IPS-18a (cell line): ENCODE results near the gene ANKLE2.

Experiments used
- H3K27ac ChIP-seq: one replicate; pipeline ENCODE4 v1.5.1; 2013; ENCODE audit warnings: low read length
- H3K27me3 ChIP-seq: one replicate; pipeline ENCODE4 v1.6.1; 2013; ENCODE audit warnings: mild to moderate bottlenecking, low read length; ENCODE audit not compliant: control insufficient read depth, insufficient read depth
- H3K36me3 ChIP-seq: one replicate; pipeline ENCODE4 v1.6.1; 2013; ENCODE audit warnings: low read depth, low read length; ENCODE audit not compliant: control insufficient read depth
- H3K4me1 ChIP-seq: one replicate; pipeline ENCODE4 v1.6.1; 2013; ENCODE audit warnings: low read depth, low read length; ENCODE audit not compliant: control insufficient read depth
- H3K4me3 ChIP-seq: one replicate; pipeline ENCODE4 v1.5.1; 2013; ENCODE audit warnings: low read length
- H3K9ac ChIP-seq: one replicate; pipeline ENCODE4 v1.6.1; 2013; ENCODE audit warnings: mild to moderate bottlenecking, low read length, moderate library complexity
- H3K9me3 ChIP-seq: one replicate; pipeline ENCODE4 v1.6.1; 2013; ENCODE audit warnings: low read depth, low read length; ENCODE audit not compliant: control insufficient read depth

ANKLE2 gene

DNA sequence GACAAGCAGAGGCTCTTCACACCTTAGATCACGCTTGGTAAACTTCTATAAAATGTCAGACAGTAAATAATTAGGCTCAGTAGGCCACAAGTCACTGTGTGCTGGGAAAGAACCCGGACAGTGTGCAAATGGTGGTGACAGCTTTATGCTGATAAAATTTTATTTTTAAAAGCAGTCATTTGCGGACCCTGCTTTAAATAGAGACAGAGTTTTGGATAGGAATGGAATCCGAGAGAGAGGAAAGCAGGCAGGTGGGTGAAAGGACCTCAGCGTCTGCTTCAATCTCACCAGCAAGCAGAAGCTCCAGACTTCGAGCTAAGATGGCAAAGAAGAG, 21.4 kb downstream of the ANKLE2 start:
- Histone ChIP-seq H3K27me3 (no peaks in the 10 kb centered on the region), H3K27ac (no peak overlapping the region), H3K9ac (no peak overlapping the region), H3K4me1 (no peaks in the 10 kb centered on the region), H3K36me3 (peaks cover 87% of the 10 kb centered on the region), H3K9me3 (no peaks in the 10 kb centered on the region), H3K4me3 (no peak overlapping the region)

DNA sequence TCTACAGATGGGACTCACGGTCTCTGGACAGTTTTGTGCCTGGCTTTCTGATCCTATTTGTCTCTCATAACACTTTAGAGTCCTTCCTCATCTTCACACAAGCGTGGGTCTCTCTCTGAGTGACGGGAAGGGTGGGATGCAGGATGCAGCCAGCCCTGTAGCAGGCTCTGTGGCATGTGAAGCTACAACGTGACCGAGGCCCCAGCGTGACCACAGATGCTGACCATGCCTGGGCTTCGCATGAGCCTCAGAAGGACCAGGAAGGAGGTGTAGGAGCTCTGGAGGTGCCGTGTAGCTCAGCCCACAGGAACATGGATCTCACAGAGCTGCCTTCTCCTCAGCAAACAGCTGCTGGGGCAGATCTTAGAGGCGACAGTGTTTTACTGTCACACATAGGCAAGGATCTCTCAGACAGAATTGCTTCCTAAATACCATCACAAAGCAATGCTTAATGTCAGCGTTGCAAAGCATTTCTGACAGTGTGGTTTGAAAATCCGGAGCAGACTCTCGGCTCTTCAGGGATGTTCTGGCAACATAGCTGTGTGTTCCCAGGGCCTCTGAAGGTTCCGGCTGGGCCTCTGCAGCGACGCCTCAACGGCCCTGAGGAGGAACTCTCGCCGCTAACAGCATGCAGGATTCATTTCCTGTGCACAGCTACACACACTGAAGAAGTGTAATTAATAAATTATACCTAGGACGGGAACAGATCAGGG, 21.9 kb downstream of the ANKLE2 start:
- no peaks in the 10 kb centered on the region for H3K4me1 ChIP-seq
- H3K9ac ChIP-seq = no peak overlapping the region
- H3K36me3 ChIP-seq = peaks cover 89% of the 10 kb centered on the region
- no peak overlapping the region for H3K27ac ChIP-seq
- no peaks in the 10 kb centered on the region for H3K9me3 ChIP-seq
- H3K4me3 ChIP-seq = no peak overlapping the region
- H3K27me3 ChIP-seq = no peaks in the 10 kb centered on the region

DNA sequence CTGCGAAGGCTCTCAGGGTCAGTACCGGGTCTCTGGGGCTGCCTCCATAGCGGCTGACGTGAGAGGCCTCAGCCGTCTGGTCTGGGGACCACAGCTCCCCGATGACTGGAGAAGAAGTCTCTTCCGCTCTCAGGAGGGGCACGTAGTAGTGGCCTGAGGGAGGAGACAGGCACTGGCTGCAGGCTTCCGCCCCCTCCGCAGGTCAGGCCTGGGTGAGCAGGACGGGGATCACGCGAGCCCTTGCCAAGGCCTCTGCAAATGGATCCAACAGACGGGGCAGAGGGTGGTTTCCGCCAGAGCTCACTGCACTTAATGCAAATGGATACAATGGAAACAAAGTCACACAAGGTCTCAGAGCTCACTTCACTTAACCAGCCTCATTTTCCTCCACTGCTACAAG, 24.7 kb downstream of the ANKLE2 start:
- H3K4me1 ChIP-seq = no peaks in the 10 kb centered on the region
- H3K27me3 ChIP-seq = no peaks in the 10 kb centered on the region
- no peak overlapping the region for H3K27ac ChIP-seq
- peaks cover 91% of the 10 kb centered on the region for H3K36me3 ChIP-seq
- no peak overlapping the region for H3K4me3 ChIP-seq
- no peak overlapping the region for H3K9ac ChIP-seq
- no peaks in the 10 kb centered on the region for H3K9me3 ChIP-seq

DNA sequence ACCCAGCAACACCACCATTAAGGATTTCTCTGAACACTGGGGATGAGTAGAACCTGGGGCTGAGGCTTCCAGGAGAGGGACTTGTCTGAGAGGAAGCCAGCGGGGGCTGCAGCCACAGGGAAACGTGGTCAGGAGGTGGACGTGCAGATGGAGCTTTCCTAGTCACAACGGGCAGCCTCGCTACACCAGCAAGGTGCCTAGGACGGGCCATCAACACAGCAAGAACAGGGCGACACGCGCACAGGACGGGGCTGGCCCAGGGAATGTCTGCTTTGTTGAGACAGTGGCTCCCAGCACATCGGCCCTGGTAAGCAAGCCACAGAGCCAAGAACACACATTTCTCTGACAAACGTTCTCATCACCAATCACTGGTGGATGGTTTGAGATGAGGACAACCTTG, 25.3 kb downstream of the ANKLE2 start:
- Histone ChIP-seq H3K27ac (no peak overlapping the region), H3K4me1 (no peaks in the 10 kb centered on the region), H3K4me3 (no peak overlapping the region), H3K36me3 (peaks cover 91% of the 10 kb centered on the region), H3K9ac (no peak overlapping the region), H3K9me3 (no peaks in the 10 kb centered on the region), H3K27me3 (no peaks in the 10 kb centered on the region)

DNA sequence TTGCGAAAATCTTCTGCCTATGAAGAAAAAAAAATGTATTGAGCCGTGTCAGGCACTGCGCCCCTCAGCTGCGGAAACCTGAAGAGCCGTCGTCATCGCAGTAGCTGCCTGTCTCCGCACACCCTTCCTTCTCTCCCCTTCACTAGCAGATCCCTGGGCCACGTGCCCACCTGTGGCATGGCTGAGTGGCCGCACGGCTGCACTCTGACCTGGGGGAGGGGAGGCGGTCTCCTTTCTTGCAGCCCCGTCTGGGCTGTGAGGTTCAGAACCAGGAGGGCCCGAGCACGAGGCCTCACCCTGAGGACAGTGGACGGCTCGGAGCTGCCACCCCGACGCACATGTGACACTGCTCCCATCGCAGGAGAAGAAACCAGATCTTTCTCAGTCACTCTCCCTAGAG, 26.1 kb downstream of the ANKLE2 start:
- no peak overlapping the region for H3K4me3 ChIP-seq
- no peaks in the 10 kb centered on the region for H3K4me1 ChIP-seq
- H3K27me3 ChIP-seq = no peaks in the 10 kb centered on the region
- no peaks in the 10 kb centered on the region for H3K9me3 ChIP-seq
- H3K9ac ChIP-seq = no peak overlapping the region
- H3K36me3 ChIP-seq = peaks cover 91% of the 10 kb centered on the region
- H3K27ac ChIP-seq = no peak overlapping the region

DNA sequence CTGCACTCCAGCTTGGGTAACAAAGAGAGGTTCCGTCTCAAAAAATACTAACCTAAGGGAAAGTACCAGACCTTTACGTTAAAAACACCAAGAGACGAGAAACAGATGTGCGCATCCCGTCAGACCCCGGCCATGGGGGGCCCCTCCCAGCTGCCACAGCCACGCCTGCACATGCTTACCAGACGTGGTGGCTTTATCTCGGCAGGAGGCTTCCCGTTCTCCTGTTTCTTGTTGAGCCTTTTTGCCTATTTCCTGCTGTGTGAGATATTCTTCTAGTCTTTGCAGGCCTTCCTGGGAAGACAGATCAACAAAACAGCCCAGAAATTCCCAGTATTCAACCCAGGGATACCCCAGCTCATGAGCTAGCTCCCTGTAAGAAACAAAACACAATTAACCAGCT, 27.4 kb downstream of the ANKLE2 start:
- Histone ChIP-seq H3K9ac (no peak overlapping the region), H3K27ac (no peak overlapping the region), H3K27me3 (no peaks in the 10 kb centered on the region), H3K4me1 (no peaks in the 10 kb centered on the region), H3K4me3 (no peak overlapping the region), H3K9me3 (no peaks in the 10 kb centered on the region), H3K36me3 (peaks cover 86% of the 10 kb centered on the region)

DNA sequence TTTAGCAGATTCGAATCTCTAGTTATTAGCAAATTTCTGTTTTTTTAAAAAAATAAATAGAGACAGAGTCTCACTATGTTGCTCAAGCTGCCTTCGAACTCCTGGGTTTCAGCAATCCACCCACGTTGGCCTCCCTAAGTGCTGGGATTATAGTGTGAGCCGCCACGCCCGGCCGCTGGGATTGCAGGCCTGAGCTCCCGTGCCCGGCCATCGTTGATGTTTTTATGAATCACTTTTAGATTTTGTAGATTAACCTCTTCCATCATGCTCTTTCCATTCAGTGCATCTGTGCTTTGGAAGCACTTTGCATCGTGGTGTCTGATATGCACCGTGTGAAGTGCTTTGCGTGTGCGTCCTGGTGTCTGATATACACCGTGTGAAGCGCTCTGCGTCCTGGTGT, 30.1 kb downstream of the ANKLE2 start:
- peaks cover 91% of the 10 kb centered on the region for H3K36me3 ChIP-seq
- no peaks in the 10 kb centered on the region for H3K4me1 ChIP-seq

DNA sequence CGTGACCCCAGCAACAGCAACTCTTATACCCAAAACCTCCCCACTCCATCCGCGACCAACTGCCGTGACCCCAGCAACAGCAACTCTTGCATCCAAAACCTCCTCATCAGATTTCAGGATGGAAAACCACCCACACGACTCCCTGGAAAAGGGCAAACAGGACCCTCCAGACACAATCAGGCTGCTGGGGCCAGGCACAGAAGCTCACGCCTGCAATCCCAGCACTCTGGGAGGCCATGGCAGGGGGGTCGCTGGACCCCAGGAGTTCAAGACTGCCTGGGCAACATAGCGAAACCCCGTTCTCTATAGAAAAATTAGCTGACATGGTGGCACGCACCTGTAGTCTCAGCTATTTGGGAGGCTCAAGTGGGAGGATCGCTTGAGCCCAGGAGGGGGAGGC, 31.3 kb downstream of the ANKLE2 start:
- no peak overlapping the region for H3K9ac ChIP-seq
- peaks cover 92% of the 10 kb centered on the region for H3K36me3 ChIP-seq
- no peaks in the 10 kb centered on the region for H3K9me3 ChIP-seq
- no peak overlapping the region for H3K27ac ChIP-seq
- H3K4me3 ChIP-seq = no peak overlapping the region
- H3K27me3 ChIP-seq = no peaks in the 10 kb centered on the region
- H3K4me1 ChIP-seq = no peaks in the 10 kb centered on the region

More for the DNA sequence above, 30.1 kb downstream of the ANKLE2 start:
- no peak overlapping the region for H3K27ac ChIP-seq
- H3K27me3 ChIP-seq = no peaks in the 10 kb centered on the region
- H3K9ac ChIP-seq = no peak overlapping the region
- H3K4me3 ChIP-seq = no peak overlapping the region
- no peaks in the 10 kb centered on the region for H3K9me3 ChIP-seq

DNA sequence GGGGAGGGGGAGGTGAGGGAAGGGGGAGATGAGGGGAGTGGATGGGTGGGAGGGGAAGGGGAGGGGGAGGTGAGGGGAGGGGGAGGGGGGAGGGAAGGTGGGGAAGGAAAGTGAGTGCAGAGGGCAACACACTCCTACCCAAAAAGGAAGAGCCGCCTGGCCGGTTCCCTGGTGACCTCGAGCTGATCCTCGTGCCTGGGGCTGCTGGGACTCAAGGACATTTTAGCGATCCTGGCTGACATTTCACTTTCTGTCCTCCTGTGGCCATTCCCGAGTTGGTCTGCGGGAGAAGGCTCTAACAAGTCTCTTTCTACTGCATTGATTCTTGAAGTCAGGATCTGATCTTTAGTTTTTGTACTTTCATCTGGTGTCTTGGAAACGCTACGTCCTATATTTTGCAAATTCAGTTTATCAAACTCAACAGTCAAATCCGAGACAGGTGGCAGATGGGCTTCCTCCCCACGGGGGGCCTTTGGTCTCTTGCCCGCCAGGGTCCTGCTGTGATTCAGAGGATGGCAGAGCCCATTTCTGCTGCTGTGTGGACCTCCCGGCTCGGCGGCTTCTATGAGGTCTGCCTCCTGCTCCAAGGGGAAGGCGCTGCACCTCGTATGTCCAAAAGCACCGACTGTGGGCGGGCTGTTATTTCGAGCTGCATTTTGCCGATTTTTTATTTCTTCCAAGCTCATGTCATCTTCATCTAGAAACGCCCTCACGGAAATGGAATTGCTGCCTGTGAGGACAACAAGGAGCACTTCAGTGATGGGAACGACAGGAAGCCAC, 31.9 kb downstream of the ANKLE2 start:
- H3K4me1 ChIP-seq = no peaks in the 10 kb centered on the region
- H3K27ac ChIP-seq = no peak overlapping the region
- no peaks in the 10 kb centered on the region for H3K27me3 ChIP-seq
- H3K36me3 ChIP-seq = peaks cover 92% of the 10 kb centered on the region
- H3K4me3 ChIP-seq = no peak overlapping the region
- no peak overlapping the region for H3K9ac ChIP-seq
- no peaks in the 10 kb centered on the region for H3K9me3 ChIP-seq

DNA sequence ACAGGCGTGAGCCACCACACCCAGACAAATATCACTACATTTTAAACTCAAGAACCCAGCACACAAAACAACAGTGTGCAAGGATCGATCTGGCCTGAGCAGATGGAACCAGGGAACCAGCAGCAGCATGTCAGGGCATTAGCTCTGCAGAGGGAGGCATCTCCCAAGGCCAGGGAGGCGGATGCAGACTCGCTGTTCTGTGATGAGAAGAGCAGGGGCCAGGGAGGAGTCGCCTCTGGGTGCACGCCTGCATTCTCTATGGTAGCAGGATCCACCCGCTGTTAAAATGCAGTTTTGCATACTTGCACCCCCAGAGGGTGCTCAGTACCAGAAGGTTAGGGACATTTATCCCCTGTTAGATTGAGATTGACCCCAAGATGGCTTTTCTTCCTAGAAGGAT, 33.1 kb downstream of the ANKLE2 start:
- no peak overlapping the region for H3K27ac ChIP-seq
- no peaks in the 10 kb centered on the region for H3K4me1 ChIP-seq
- peaks cover 92% of the 10 kb centered on the region for H3K36me3 ChIP-seq
- no peak overlapping the region for H3K9ac ChIP-seq
- no peaks in the 10 kb centered on the region for H3K9me3 ChIP-seq
- H3K4me3 ChIP-seq = no peak overlapping the region
- no peaks in the 10 kb centered on the region for H3K27me3 ChIP-seq

DNA sequence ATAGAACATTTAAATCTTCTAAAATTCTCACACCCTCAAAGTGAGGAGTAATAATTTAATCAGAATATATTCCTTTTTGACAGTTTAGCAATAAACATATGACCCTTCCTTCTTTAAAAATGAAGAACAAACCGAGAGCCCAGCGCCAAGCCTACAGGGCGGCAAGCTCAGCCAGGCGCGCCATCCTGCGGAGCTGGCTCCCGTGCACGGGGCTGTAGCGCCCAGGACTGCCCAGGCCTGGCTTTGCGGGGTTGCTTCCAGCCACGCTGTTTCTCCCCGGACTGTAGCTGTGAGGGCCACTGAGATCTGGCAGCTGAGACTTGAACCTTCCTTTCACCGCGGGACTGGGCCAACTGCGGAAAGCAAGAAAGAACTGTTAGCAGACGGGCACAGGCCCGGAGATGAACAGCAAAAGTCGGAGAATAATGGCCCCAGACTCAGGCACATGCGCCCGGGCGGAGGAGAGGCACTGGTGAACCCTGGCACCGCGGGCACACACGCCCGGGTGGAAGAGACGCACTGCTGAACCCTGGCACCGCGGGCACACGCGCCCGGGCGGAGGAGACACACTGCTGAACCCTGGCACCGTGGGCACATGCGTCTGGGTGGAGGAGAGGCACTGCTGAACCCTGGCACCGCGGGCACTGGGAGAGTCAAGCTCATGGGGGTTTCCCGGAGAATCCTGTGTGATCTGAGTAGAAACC, 34.4 kb downstream of the ANKLE2 start:
- H3K36me3 ChIP-seq = peaks cover 85% of the 10 kb centered on the region
- H3K4me3 ChIP-seq = no peak overlapping the region
- H3K9ac ChIP-seq = no peak overlapping the region
- no peaks in the 10 kb centered on the region for H3K27me3 ChIP-seq
- H3K9me3 ChIP-seq = no peaks in the 10 kb centered on the region
- no peak overlapping the region for H3K27ac ChIP-seq
- H3K4me1 ChIP-seq = no peaks in the 10 kb centered on the region
